ENCODE results near the gene KRTAP3-1.

DNA sequence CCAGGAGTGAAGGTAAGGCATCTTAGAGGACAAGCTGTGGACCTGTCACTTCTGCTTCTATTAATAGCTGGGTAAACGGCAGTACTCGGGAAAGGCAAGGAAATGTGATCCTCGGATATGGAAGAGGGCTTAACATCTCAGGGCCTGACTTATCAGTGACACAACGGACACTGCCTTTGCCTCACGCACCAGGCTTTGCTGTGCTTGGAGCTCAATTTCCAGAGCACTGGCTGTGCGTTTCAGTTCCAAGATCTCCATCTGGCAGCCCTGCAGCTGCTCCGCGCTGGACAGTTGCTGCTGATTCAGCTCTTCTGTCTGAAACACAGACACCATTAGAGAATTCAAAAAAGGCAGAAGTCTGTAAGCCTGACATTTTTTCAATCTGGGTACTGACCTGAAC, 28.3 kb downstream of the KRTAP3-1 start:
- TF ChIP-seq, protein P1, sequence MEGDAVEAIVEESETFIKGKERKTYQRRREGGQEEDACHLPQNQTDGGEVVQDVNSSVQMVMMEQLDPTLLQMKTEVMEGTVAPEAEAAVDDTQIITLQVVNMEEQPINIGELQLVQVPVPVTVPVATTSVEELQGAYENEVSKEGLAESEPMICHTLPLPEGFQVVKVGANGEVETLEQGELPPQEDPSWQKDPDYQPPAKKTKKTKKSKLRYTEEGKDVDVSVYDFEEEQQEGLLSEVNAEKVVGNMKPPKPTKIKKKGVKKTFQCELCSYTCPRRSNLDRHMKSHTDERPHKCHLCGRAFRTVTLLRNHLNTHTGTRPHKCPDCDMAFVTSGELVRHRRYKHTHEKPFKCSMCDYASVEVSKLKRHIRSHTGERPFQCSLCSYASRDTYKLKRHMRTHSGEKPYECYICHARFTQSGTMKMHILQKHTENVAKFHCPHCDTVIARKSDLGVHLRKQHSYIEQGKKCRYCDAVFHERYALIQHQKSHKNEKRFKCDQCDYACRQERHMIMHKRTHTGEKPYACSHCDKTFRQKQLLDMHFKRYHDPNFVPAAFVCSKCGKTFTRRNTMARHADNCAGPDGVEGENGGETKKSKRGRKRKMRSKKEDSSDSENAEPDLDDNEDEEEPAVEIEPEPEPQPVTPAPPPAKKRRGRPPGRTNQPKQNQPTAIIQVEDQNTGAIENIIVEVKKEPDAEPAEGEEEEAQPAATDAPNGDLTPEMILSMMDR (IDR thresholded peaks at IDR 0.05) = no peak
- TF ChIP-seq TCF7 (CRISPR knock-in tag; IDR thresholded peaks at IDR 0.05; ENCODE audit: low read depth) = no peak
- no peak for TF ChIP-seq FOXP4 (CRISPR knock-in tag; IDR thresholded peaks at IDR 0.05)
- no peak for TF ChIP-seq JUN (CRISPR knock-in tag; IDR thresholded peaks at IDR 0.05)
- no peak for TF ChIP-seq FOXJ3 (CRISPR knock-in tag; IDR thresholded peaks at IDR 0.05; ENCODE audit: borderline replicate concordance)
- no peak for TF ChIP-seq ZBTB21 (CRISPR knock-in tag; IDR thresholded peaks at IDR 0.05; ENCODE audit: borderline replicate concordance)
- TF ChIP-seq MAX (CRISPR knock-in tag; IDR thresholded peaks at IDR 0.05) = no peak
- TF ChIP-seq, protein P2, sequence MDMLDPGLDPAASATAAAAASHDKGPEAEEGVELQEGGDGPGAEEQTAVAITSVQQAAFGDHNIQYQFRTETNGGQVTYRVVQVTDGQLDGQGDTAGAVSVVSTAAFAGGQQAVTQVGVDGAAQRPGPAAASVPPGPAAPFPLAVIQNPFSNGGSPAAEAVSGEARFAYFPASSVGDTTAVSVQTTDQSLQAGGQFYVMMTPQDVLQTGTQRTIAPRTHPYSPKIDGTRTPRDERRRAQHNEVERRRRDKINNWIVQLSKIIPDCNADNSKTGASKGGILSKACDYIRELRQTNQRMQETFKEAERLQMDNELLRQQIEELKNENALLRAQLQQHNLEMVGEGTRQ (CRISPR knock-in tag; IDR thresholded peaks at IDR 0.05) = no peak
- no peak for TF ChIP-seq ZNF671 (CRISPR knock-in tag; IDR thresholded peaks at IDR 0.05)
- TF ChIP-seq CREM (CRISPR knock-in tag; IDR thresholded peaks at IDR 0.05) = no peak
- no peak for TF ChIP-seq NR3C1 (CRISPR knock-in tag; conservative IDR thresholded peaks at IDR 0.05; ENCODE audit: low read depth)
- no peak for TF ChIP-seq ZMAT4 (CRISPR knock-in tag; IDR thresholded peaks at IDR 0.05)
- no peak for TF ChIP-seq CREB1 (CRISPR knock-in tag; IDR thresholded peaks at IDR 0.05)
- TF ChIP-seq ETV6 (CRISPR knock-in tag; IDR thresholded peaks at IDR 0.05) = no peak

Measured in WTC11 (cell line).